ENCODE measurements around the gene MKNK1.
A peak's percentile ranks its signal among the peaks of the same experiment; 100 is the strongest.

MKNK1 gene

DNA sequence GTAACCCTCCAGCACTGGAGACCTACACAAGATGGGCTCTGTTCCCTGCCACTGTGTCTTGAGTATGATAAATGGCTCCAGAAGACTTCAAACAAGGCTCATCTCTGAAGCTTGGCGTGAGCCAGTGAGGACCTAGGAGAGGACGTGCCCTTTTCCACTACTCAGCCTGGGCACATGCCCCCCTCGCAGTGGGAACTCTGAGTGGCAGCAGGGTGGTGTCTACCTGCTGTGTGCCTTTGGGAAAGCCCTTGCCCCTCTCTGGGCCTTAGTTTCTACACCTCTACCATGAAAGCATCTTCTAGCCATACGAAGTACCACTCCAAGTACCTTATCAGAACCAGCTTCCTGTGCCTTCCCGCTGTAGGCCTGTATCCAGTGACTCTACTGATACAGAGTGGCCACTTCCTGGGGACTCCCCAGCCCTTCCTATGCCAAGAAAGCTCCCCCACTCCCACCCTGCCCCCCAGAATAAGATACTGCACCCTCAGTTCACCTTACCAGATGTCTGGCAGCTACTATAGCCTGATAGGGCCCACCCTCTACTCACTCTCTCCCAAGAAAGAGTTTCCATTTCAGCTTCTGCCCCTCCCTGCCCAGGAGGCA lies 15.7 kb upstream of the MKNK1 start:
- TF ChIP-seq, protein P1, sequence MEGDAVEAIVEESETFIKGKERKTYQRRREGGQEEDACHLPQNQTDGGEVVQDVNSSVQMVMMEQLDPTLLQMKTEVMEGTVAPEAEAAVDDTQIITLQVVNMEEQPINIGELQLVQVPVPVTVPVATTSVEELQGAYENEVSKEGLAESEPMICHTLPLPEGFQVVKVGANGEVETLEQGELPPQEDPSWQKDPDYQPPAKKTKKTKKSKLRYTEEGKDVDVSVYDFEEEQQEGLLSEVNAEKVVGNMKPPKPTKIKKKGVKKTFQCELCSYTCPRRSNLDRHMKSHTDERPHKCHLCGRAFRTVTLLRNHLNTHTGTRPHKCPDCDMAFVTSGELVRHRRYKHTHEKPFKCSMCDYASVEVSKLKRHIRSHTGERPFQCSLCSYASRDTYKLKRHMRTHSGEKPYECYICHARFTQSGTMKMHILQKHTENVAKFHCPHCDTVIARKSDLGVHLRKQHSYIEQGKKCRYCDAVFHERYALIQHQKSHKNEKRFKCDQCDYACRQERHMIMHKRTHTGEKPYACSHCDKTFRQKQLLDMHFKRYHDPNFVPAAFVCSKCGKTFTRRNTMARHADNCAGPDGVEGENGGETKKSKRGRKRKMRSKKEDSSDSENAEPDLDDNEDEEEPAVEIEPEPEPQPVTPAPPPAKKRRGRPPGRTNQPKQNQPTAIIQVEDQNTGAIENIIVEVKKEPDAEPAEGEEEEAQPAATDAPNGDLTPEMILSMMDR (IDR thresholded peaks at IDR 0.05): no peak
- Histone ChIP-seq H3K4me3 (no peak overlapping the region), H3K27ac (no peak overlapping the region)
- no peak for DNase-seq (ENCODE audit: low spot score)

DNA sequence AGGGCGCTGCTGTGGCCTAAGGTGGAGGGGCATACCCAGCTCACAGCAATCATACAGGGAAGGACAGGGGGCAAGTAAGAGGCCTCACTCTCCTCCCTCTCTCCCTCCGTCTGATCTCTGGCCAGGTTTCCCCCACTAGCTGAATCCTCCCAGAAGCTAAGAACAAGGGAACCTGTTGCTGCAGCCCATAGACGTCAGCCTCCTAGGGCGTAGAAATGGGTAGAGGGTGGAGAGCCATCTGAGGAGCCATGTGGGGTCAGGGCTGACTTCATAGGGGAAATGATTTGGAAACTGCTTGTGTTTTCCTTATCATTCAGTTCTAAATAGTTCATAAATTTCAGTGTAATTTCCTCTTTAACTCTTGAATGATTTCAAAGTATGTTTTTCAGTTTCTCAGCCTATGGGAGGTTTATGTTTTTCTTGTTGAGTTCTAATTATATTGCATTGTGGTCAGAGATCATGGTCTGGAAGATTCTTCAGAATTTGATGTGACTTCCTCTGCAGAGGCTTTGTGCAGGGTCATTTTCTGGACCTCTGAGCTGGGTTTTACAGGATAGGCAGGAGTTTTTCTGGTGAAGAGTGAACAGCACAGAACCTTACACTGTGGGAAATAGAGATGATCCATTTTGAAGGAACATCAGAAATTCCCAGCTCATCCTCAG lies 14.8 kb upstream of the MKNK1 start:
- Histone ChIP-seq H3K4me3 (no peak overlapping the region), H3K27ac (no peak overlapping the region)
- no peak for DNase-seq (ENCODE audit: low spot score)
- TF ChIP-seq, protein P1 (IDR thresholded peaks at IDR 0.05): no peak

DNA sequence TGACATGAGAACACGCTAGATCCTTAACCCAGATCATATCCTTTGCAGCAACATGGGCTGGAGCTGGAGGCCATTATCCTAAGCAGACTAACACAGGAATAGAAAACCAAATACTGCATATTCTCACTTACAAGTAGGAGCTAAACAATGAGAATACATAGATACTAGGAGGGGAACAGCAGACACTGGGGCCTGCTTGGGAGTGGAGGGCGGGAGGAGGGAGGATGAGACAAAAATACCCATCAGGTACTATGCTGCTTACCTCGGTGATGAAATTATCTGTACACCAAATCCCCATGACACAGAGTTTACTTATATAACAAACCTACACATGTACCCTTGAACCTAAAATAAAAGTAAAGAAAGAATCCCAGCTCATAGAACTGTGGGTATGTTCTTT lies 13.8 kb upstream of the MKNK1 start:
- Histone ChIP-seq H3K27ac (no peak overlapping the region), H3K4me3 (no peak overlapping the region)
- no peak for DNase-seq (ENCODE audit: low spot score)
- TF ChIP-seq, protein P1 (IDR thresholded peaks at IDR 0.05): no peak

DNA sequence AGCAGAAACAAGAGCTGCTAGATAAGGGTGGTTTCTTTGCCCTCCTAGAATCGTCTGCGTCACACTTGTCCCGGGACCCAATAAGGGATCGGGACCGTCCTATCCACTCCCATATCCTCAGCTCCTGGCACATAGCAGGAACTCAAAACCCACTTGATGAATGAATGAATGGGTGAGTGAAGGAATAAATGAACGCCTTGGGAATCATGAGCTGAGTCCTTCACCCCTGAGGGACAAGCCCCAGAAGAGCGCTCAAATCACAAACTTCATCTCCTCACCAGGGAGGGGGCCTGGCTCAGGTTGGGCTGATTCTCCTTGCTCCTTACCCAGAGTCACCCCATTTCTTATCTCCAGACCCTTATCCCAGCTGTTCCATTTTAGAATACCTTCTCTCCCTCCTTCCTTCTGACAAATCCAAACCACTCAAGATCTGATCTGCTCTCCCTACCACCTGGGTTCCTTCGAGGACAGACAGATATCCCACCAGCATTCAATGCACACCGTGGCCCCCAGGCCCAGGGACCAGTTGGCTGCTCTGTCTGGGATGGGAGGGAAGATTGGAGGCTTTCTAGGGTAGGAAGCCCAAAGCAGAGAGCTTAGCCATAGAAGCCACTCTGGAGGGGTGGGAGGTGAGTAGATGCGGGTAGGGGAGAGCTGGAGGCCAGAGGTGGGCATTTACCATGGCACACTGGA lies 13.2 kb upstream of the MKNK1 start:
- Histone ChIP-seq H3K27ac (peak overlapping the region; percentile 94 to 96), H3K4me3 (peak overlapping the region; percentile 80)
- TF ChIP-seq, protein P1 (IDR thresholded peaks at IDR 0.05): no peak
- no peak for DNase-seq (ENCODE audit: low spot score)

DNA sequence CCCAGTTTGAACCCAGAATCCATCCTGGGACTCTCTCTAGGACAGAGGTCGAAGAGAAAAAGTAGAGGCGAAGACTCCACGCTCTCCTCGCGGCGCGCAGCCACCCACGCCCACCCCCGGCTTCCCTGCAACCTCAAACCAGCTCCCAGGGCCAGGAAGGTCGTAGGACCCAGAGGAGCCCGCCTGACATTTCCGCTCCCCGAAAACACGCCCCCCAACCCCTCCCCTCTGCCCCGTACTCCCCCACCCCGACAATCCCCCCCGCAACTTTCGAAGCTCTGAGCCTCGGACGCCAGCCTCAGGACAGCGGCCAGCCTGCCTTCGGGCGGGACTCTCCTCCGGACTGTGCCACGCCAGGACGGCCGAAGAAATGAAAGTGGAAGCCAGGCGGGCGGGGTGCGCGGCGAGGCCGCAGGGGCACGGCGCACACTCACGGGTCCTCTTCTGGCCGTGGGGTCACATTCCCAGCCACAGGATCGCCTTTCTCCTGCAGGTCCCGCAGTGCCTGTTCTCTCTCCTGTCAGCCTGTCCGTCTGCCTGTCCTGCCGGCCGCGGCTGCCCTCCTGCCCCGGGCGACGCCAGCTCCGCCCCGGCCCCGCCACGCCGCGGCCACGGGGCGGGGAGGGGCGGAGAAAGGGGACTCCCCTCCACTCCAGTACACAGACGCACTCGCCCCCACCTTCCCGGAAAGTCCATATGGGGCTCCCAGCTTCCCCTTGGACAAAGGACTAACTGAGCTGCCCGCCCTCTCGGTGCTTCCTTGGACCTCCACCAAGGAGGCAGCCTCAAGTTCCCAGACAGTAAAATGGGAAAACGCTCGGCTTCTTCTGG lies 12.4 kb upstream of the MKNK1 start, which contains the start of gene MOB3C:
Gene MOB3C, minus strand, starts transcription at position 535 of the 831 bp plus-strand sequence. CDS start 3,490 bp downstream, outside the sequence.
- TF ChIP-seq, protein P1 (IDR thresholded peaks at IDR 0.05): no peak
- H3K4me3 ChIP-seq: peak within 1 kb of the TSS; percentile 80
- H3K27ac ChIP-seq: peak within 1 kb of the TSS; percentile 94 to 96
- DNase-seq (ENCODE audit: low spot score): peak; percentile 95

DNA sequence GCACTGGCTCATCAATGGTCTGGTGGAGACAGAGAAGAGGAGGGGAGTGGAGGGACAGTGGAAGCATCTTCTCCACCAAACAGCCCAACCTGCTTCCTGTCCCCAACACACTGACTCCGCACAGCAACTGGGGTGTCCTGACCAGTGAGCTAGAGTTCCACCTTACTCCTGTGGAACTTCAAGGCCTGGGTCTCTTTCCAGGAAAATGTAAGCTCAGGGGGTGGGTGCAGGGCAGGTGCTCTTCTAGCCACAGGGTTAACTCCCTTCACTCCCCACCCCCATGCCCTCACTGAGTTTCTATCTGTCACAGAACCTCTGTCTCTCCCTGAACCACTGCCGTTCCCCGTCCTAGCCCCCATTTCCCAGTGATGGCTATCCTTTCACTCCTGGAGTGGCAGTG lies 11.7 kb upstream of the MKNK1 start:
- TF ChIP-seq, protein P1 (IDR thresholded peaks at IDR 0.05): no peak
- H3K4me3 ChIP-seq: peak overlapping the region; percentile 80
- peak overlapping the region; percentile 94 to 96 for H3K27ac ChIP-seq
- DNase-seq (ENCODE audit: low spot score): peak; percentile 70

Measured in coronary artery (tissue), 2 donors.